ENCODE measurements around the gene CALR. TPM values are rescaled to one million over a fixed set of nuclear protein-coding genes. Genes with fewer than 3 reads are reported as not detected.
A peak's percentile ranks its signal among the peaks of the same experiment; 100 is the strongest.
"Not testable (repeated sequence)": the region's sequence is repeated elsewhere in the genome, so short reads cannot be mapped to it uniquely, and the experiment has no call there.

CALR gene
- total RNA-seq, 1 experiment from 2014 or later: 831 TPM

DNA sequence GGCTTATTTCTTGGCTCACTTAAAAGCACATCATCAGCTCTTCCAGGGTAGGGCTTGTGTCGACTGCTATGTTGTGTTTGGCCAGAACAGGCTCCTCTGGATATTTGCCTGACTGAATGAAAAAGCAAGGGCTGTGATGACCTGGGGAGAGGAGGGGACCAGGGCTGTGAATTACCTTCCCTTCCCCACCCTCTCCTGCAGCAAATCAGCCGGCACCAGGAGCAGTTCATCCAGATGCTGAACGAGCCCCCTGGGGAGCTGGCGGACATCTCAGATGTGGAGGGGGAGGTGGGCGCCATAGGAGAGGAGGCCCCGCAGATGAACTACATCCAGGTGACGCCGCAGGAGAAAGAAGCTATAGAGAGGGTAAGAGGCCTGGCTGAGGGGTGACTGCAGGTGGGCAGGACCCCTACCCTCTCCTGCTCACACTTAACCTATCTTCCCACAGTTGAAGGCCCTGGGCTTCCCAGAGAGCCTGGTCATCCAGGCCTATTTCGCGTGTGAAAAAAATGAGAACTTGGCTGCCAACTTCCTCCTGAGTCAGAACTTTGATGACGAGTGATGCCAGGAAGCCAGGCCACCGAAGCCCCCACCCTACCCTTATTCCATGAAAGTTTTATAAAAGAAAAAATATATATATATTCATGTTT, 14.2 kb downstream of the CALR start:
- DNase-seq (ENCODE audit: low spot score): no peak

- DNase-seq (ENCODE audit: low spot score): no peak
Observed at GRCh38 chr19:12953138-12953798, 14.9 kb downstream of the CALR start.

GRCh38 chr19:12953799-12954611, 15.6 kb downstream of the CALR start:
- no peak for DNase-seq (ENCODE audit: low spot score)

DNA sequence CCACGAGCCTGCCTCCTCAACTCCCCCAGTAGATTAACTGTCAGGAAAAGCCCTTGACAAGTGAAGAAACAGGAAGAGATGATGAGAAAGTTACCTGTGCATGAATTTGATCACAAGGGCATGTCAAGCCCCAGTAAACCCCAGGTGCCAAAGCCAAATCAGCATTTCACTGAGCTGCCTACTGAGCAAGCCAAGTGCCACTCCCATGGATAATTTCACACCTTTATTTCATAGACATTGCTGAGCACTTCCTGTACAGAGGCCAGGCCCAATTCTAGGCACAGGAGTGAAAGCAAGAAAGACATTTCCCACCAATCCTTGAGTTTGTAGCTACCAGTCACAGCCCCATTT, 16.2 kb downstream of the CALR start:
- no peak for DNase-seq (ENCODE audit: low spot score)

GRCh38 chr19:12955575-12955974, 17.2 kb downstream of the CALR start:
- not testable (repeated sequence) for DNase-seq (ENCODE audit: low spot score)

DNA sequence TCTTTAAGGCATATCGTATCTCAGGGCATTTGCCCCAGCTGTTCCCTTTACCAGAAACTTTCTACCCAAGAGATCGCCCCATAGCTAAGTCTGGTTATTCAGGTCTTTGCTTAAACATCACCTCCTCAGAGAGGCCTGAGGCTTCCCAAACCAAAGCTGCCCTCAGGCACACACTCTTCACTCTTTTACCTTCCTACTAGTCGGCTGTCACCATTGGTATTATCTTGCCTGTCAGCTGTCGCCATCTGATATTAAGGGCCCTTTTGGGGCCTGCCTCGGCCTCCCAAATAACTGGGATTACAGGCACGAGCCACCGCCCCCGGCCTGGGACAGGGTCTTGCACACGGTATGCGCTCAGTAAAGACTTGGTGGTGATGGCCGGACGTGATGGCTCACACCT, 17.6 kb downstream of the CALR start:
- no peak for DNase-seq (ENCODE audit: low spot score)

- peak; percentile 70 for DNase-seq (ENCODE audit: low spot score)
Observed at GRCh38 chr19:12956446-12957388, 18.3 kb downstream of the CALR start, which contains the start of gene GADD45GIP1. TSS of gene GADD45GIP1 (minus strand) at chr19:12957223. CDS start at chr19:12957212, 11 bp downstream.

DNA sequence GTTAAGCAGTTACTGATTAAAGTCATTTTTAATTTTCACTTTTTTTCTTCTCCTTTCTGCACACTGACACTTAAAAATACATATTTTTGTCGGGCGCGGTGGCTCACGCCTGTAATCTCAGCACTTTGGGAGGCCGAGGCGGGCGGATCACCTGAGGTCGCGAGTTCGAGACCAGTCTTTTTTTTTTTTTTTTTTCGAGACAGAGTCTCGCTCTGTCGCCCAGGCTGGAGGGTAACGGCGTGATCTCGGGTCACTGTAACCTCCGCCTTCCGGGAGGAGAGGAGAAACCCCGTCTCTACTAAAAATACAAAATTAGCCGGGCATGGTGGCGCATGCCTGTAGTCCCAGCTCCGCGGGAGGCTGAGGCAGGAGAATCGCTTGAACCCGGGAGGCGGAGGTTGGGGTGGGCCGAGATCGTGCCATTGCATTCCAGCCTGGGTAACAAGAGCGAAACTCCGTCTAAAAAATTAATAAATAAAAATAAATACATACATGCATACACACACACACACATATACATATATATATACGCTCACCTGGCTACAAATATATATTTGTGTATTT, 19.1 kb downstream of the CALR start:
- not testable (repeated sequence) for DNase-seq (ENCODE audit: low spot score)

DNA sequence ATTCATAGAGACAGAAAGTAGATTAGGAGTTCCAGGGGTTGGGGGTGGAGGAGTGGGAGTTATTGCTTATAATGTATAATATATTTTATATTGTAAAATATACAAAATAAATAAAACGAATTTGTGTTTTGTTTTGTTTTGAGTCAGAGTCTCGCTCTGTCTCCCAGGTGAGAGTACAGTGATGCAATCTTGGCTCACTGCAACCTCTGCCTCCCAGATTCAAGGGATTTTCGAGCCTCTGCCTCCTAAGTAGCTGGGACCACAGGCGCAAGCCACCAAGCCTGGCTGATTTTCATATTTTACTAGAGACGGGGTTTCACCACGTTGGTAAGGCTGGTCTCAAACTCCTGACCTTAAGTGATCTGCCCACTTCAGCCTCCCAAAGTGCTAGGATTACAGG, 21.1 kb downstream of the CALR start:
- DNase-seq (ENCODE audit: low spot score): no peak

DNA sequence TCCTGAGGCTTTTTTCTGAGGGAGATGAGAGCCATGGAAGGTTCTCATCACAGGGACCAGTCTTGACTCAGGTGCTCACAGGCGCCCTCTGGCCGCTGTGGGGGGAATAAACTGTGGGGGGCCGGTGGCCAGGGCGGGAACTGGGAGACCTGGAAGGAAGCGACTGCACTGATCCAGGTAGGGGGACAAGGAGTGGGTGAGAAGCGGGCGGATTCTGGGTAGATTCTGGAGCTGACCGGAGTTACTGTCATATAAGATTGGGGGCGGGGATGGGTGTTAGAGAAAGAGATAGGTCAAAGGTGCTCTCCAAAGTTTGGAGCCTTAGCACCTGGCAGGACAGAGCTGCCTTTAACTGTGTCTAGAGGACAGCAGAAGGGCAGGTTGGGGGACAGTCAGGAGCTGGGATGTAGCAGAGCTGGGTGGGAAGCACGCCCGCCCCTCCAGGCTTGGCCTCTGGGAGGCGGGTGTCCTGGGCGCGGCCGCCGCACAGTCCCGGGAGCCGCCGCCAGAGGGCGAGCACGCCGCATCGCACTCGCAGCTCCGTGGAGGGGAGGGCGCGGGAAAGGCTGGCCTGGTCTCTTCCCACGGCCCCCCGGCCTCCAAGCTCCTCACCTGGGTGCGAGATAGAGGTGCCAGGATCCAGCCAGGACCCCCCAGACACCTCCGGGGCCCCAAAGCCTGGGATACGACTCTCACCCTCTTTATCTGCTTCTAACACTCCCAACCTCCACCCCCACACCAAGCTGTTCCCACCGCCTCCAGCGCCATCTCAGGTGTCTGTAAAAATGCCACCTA, 26.8 kb downstream of the CALR start:
- DNase-seq (ENCODE audit: low spot score): peak; percentile 82

GRCh38 chr19:12965812-12966135, 27.4 kb downstream of the CALR start:
- DNase-seq (ENCODE audit: low spot score): no peak

GRCh38 chr19:12967907-12968306, 29.5 kb downstream of the CALR start:
- DNase-seq (ENCODE audit: low spot score): no peak

DNA sequence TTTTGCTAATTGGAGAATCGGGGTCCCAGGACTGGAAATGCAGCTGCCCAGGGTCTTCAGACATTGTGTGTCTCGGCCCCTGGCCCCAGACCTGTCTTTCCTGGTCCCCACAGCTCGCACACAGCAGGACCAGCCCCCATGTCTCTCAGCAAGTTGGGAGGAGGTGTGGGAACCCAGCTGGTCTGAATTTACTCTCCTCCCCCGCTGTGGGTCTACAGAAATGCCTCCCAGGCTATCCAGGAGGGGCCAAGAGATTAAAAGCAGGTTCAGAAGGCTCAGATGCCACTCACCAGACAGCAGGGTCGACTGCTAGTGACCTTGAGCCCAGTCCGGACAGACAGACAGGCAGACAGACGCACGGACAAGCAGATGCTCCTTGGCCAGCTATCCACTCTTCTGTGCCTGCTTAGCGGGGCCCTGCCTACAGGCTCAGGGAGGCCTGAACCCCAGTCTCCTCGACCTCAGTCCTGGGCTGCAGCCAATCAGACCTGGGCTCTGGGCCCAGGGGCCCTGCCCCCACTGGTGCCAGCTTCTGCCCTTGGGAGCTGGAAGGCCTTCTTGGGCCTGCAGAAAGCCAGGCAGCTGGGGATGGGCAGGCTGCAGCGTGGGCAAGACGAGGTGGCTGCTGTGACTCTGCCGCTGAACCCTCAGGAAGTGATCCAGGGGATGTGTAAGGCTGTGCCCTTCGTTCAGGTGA, 31.0 kb downstream of the CALR start, which contains the start of gene DAND5:
DAND5 (plus strand) TSS at position 285 of the 697 bp plus-strand sequence; CDS start at position 370, 85 bp downstream.
- no peak for DNase-seq (ENCODE audit: low spot score)

GRCh38 chr19:12970070-12970820, 31.8 kb downstream of the CALR start:
- no peak for DNase-seq (ENCODE audit: low spot score)

DNA sequence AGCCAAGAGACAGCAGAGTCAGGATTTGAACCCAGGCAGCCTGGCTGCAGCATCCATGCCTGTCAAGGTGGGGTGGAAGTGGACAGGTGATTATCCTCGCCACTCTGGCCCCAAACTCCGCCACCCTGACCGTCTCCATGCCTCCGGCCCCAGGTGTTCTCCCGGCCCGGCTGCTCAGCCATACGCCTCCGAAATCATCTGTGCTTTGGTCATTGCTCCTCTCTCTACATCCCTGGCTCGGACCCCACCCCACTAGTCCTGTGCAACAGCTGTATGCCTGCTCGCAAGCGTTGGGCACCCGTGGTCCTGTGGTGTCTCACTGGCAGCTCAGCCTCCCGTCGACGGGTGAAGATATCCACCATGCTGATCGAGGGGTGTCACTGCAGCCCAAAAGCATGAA, 34.8 kb downstream of the CALR start:
- DNase-seq (ENCODE audit: low spot score): no peak

DNA sequence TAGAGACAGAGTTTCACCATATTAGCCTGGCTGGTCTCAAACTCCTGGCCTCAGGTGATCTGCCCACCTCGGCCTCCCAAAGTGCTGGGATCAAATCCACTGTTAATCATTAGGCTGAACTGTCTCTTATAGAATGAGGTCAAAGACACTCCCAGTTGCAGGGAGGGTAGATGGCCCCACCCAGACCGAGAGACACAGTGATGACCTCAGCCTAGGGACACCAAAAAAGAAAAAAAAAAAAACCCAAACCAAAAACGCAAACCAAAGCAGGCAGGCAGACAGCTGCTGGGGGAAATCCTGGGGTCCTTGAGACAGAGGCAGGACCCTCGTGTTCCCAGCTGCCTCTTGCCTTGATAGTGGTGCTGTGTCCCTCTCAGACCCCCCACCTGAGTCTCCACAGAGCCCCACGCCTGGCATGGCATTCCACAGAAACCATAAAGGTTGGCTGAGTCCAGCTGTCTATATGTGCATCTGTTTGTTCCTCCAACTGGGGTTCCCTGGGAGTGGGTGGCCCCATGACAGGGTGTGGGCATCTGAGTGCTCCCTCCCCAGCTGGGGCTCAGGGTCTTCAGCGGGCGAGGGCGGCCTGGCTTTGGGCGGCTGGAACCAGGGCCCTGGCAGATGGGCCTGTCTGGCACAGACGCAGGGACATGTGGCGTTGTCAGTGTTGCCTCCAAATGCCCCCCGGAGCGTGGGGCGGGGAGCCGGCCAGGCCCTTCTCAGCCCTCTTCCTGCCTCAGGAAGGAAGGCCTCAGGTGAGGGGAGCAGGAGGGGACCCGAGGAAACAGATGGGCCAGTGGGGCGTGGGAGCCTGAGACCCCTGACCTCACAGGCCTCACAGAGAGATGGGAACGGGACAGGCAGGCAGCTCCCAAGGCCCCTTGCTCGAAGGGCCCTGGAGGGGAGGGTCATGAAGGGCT, 36.2 kb downstream of the CALR start:
- no peak for DNase-seq (ENCODE audit: low spot score)

DNA sequence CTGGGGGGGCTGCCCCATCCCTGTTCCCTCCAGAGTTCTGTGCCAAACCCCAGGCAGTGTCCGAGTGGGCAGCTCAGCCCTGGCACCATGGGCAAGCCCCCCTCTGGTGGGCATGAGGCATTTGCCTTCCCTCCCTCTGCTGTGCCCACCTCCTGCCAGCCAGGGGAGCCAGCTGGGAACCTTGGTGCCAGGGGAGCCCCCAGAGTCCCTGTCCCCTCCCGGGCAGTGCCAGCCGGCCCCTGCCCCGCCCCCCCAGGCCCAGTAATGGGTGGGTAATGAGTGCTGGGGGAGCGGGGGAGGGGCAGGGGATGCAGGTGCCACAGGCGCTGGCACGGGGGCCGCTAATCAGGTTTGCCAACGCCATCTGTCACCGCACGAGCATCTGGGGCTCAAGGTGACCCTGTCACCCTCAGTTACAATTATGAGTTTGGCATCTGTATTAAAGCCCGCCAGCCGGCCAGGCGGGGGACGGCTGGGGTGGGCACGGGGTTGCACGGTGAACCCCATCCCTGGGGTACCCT, 36.9 kb downstream of the CALR start:
- no peak for DNase-seq (ENCODE audit: low spot score)

- not testable (repeated sequence) for DNase-seq (ENCODE audit: low spot score)
Observed at GRCh38 chr19:12976109-12976508, 37.7 kb downstream of the CALR start.

All from HT-29 (cell line).